Measurements from ENCODE around the gene SUGCT.

Gene SUGCT

GRCh38 chr7:40879941-40880543 is 745.2 kb downstream of the SUGCT start:
- peak; percentile 38 for DNase-seq (ENCODE audit: low read depth)

GRCh38 chr7:40880581-40880980 is 745.8 kb downstream of the SUGCT start:
- no peak for DNase-seq (ENCODE audit: low read depth)

- DNase-seq (ENCODE audit: low read depth) = no peak
Measured at GRCh38 chr7:40881405-40881926, 746.7 kb downstream of the SUGCT start.

- no peak for DNase-seq (ENCODE audit: low read depth)
Measured at GRCh38 chr7:40882071-40882658, 747.4 kb downstream of the SUGCT start.

GRCh38 chr7:40883826-40884225 is 749.0 kb downstream of the SUGCT start:
- no peak for DNase-seq (ENCODE audit: low read depth)

- no peak for DNase-seq (ENCODE audit: low read depth)
Measured at GRCh38 chr7:40884241-40884640, 749.4 kb downstream of the SUGCT start.

DNA sequence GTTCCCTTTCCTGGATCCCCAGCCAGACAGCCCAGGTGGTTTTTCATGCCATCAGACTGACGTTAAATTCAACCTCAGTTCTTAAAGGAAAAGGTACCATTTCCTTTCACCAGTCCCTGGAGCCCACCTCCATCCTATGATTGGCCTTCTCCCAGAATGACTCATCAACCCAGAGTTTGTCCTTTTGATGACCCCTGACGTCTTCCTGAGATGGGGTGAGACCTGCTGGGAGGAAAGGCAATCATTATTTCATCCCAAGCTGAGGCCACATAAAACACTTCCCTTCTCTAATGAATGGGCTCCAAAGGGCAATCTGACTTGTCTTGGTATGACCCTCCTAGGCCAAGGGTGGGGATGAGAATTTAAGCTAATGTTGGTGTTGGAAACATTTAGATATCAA is 750.7 kb downstream of the SUGCT start:
- DNase-seq (ENCODE audit: low read depth) = no peak

DNA sequence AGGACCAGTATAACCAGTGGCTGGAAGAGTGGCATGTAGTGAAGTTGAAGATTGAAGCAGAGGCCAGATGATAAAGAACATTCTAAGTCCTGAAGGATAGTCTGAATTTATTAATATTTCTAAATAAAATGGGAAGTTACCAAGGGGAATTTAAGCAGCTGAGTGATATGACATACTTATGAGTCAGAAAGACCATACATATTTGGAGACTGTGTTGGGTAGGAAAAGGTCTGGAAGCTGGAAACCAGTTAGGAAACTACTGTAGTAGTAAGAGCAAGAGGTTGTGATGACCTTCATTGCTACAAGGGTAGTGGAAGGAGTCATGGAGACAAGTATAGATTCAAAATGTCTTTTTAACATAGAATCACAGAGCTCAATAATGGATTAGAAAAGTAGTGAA is 752.3 kb downstream of the SUGCT start:
- DNase-seq (ENCODE audit: low read depth) = no peak

DNA sequence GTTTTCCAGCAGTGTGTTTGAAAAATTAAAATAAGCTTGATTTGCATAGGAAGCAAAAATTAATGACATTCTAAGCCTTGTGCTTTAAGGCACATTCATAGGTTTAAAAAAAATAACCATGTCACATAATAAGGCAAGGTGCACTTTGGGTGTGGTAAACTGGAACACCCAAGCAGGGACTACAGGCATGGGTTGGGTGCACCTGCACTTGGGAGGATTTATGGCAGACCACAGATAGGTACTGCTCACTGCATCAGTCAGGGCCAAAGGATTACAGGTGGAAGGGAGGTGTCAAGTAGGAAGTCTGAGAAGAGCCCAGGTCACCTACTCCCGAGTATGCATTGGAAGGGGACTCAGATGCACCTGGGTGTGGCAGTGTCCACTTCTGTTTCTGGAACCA is 753.7 kb downstream of the SUGCT start:
- no peak for DNase-seq (ENCODE audit: low read depth)

GRCh38 chr7:40889099-40889498 is 754.3 kb downstream of the SUGCT start:
- DNase-seq (ENCODE audit: low read depth) = no peak

GRCh38 chr7:40889539-40889938 is 754.7 kb downstream of the SUGCT start:
- no peak for DNase-seq (ENCODE audit: low read depth)

DNA sequence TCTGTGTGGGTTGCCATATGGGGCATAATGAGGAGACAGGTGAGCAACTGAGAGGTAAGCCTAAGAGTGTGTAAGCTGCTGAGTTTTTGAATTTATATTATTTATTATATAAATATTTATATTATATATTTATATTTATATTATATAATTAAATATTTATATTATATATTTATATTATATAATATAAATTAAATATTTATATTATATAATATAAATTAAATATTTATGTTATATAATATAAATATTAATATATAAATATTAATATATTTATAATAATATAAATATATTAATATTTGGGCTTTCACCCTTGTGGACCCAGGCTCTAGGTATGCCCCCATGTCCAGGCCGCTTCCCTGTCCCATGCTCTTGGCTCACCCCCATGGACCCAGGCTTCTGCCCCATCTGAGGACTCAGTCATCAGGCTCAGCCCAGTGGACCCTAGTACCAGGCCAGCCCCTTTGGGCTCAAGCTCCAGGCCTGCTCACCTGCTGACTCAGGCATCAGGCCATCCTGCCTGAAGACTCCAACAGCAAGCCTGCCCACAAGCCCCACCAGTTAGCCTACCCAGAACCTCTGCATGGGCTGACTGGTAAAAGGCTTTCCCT is 755.4 kb downstream of the SUGCT start:
- DNase-seq (ENCODE audit: low read depth) = no peak

- DNase-seq (ENCODE audit: low read depth) = no peak
Measured at GRCh38 chr7:40891232-40891631, 756.4 kb downstream of the SUGCT start.

- DNase-seq (ENCODE audit: low read depth) = no peak
Measured at GRCh38 chr7:40899151-40899550, 764.3 kb downstream of the SUGCT start.

DNA sequence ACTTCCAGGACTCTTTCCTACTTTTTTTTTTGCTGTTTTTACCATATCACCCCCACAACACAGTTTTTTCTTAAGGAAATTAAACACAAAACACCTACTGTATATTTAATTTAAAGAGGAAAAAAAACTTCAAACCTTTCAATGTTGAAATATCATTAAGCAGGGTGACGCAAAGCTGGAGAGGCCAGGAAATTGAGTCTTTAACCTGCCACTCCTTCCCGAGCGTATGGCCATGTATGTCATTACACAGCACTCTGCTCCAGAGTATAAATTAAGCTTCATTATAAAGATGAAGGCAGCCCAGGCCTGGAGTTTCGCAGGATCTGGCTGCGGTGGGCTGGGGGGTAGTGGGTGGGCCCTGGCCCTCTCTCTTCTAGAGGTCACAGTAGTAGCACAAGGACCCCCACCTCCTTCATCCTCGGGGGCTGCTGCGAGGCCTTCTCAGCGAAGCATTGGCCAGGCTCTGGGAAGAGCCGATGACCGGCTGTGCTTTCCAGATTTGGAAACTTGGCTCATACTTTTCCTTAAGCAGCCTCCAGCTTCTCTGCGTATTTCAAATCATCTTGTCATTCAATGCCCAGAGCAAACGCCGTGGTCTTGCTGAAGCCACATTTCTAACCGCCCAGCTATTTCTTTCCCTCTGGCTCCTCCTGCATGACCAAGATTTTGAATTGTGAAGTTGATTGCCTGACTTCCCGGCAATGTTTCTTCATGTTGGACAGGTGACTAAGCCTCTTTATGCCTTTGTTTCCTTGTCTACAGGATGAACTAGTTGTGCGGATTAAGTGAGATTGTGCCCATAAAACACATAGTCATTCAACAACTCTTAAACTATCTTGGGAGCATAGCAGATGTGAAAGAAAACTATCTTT is 765.1 kb downstream of the SUGCT start:
- DNase-seq (ENCODE audit: low read depth) = no peak

DNA sequence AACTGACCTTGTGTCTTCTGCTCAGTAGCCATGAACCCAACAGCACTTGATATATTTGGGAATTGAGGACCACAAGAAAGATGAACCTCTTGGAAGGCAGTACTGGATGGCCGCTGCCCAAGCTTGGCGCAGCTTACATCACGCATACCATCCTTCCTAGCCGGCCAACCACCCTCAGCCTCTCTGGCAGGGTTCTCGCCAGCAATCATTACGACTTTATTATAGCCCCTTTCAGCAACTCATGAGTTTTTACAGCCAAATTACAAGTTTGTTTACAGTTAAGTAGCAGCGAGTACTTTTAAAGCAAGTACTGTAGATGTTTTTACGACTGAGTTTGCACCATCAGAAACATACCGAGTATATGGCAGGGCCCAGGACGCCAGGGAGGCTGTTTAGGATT is 769.1 kb downstream of the SUGCT start:
- no peak for DNase-seq (ENCODE audit: low read depth)

DNA sequence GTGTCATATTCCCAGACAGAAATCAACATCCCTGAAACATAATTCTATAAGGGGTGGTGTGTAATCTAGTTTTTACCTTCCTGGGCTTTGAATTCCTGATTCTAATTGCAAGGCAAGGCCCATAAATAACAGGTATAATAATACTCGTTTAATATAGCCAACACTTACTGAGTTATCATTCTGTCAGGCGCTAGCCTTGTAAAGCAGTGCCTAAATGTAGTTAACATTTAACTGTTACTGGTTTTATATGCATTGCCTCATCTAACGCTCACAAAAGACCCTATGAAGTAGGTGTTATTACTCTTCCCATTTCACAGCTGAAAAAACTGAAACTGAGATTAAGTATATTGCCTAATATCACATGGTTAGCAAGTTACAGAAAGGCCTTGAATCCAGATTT is 772.5 kb downstream of the SUGCT start:
- no peak for DNase-seq (ENCODE audit: low read depth)

GRCh38 chr7:40909346-40909980 is 774.7 kb downstream of the SUGCT start:
- no peak for DNase-seq (ENCODE audit: low read depth)

All from GM04503 (cell line).